ENCODE data around the gene SFXN5. TPM values are rescaled to one million over a fixed set of nuclear protein-coding genes. Genes with fewer than 3 reads are reported as not detected.

Gene SFXN5
- total and polyA plus RNA-seq, 2 donors: 9.2 to 11.8 TPM

DNA sequence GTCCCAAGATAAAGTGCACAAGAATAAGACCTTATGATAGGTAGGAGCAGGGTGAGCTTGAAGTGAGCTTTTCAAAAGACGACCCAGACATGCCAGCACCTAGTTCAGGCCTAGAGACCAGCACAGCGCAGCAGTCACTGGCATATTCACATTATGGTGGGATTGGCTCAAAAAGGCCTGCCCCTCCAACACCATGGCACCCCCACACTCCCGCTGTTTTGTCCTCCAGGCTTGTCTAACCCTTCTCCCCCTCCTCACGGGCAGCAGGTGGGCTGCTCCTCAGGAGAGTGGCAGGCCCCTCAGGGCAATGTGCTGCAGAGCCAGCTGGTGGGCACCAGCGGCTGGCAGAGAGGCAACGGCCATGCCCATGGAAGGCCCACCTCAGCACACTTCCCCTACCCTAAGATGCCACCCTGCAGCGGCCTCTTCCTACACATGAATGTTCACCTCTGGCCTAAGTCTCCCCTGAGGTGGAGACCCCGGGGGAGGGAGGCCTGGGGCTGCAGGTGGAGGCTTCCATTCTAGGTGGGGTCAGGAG, 128.6 kb downstream of the SFXN5 start:
- 95% methylated on average over 8 of the region's 8 CpGs for WGBS
- Histone ChIP-seq H3K4me1 (ENCODE audit: insufficient read depth) (no peaks in the 10 kb centered on the region), H3K36me3 (ENCODE audit: insufficient read depth) (no peaks in the 10 kb centered on the region), H3K27ac (ENCODE audit: low read depth) (no peak overlapping the region), H3K4me3 (ENCODE audit: low read depth, low read length) (no peak overlapping the region)
- DNase-seq (ENCODE audit: extremely low spot score): no peak

DNA sequence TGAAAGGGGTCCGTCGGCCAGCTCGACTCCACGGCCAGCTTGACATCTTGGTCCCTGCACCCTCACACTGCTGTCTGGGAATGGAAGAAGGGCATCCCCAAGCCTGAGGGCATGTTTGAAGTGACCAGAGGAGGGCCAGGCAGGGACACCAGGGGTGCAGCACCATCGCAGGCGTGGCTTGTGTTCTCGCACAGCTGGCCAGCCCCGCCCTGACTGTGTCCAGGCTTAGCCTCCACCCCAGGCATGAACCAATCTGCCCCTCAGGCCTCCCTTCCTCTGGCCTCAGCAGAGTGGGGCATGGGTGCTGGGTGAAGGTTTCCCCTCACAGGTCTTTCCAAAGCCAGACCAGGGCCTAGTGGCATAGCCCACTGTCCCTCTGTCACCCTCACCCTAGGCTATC, 129.2 kb downstream of the SFXN5 start:
- 79% methylated on average over 8 of the region's 8 CpGs for WGBS
- no peaks in the 10 kb centered on the region for H3K4me1 ChIP-seq (ENCODE audit: insufficient read depth)
- H3K27ac ChIP-seq (ENCODE audit: low read depth): no peak overlapping the region
- DNase-seq (ENCODE audit: extremely low spot score): no peak
- H3K36me3 ChIP-seq (ENCODE audit: insufficient read depth): no peaks in the 10 kb centered on the region
- H3K4me3 ChIP-seq (ENCODE audit: low read depth, low read length): no peak overlapping the region

DNA sequence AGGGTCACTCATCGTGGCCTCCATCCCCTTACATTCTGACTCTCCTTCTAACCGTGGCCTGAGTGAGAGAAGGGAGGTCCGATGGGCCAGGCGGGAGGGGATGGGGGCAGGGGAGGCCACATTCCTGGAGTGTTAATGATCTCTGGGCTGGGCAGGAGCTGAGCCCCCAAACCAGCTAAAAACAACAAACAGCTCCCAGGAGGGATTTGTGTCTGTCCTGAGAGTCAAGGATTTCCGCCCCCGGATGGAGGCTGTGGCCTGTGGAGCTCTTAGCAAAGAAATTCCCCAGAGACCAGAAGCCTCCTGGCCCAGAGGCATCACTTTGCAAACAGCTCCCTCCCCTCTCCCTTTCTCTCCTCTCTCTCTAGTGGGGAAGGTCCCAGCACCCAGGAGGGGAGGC, 130.7 kb downstream of the SFXN5 start:
- 71% methylated on average over 6 of the region's 6 CpGs for WGBS

DNA sequence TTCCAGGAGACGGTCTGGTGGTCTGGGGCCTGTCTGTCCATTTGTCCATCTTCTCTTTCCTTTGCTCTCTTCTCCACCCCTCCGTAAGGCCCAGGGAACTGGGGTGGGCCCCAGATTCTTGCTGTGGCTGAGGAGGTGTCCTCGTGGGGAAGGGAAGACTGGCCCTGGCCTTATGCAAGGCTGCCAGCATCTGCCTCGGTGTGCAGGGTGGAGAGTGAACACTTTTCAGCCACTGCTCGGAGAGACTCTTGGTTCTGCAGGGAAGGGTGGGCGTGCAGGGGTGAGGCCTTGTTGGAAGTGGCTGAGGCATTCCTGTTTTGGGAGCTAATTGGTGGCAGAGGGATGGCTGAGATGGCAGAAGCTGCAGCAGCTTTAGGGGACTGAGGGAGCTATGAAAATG, 131.2 kb downstream of the SFXN5 start:
- no peak overlapping the region for H3K27ac ChIP-seq (ENCODE audit: low read depth)
- no peaks in the 10 kb centered on the region for H3K36me3 ChIP-seq (ENCODE audit: insufficient read depth)
- no peaks in the 10 kb centered on the region for H3K4me1 ChIP-seq (ENCODE audit: insufficient read depth)
- no peak overlapping the region for H3K4me3 ChIP-seq (ENCODE audit: low read depth, low read length)
- 79% methylated on average over 6 of the region's 6 CpGs for WGBS
- DNase-seq (ENCODE audit: extremely low spot score): no peak

More for the DNA sequence above, 130.7 kb downstream of the SFXN5 start:
- H3K36me3 ChIP-seq (ENCODE audit: insufficient read depth): no peaks in the 10 kb centered on the region
- H3K4me3 ChIP-seq (ENCODE audit: low read depth, low read length): no peak overlapping the region
- no peak overlapping the region for H3K27ac ChIP-seq (ENCODE audit: low read depth)
- H3K4me1 ChIP-seq (ENCODE audit: insufficient read depth): no peaks in the 10 kb centered on the region
- DNase-seq (ENCODE audit: extremely low spot score): no peak

DNA sequence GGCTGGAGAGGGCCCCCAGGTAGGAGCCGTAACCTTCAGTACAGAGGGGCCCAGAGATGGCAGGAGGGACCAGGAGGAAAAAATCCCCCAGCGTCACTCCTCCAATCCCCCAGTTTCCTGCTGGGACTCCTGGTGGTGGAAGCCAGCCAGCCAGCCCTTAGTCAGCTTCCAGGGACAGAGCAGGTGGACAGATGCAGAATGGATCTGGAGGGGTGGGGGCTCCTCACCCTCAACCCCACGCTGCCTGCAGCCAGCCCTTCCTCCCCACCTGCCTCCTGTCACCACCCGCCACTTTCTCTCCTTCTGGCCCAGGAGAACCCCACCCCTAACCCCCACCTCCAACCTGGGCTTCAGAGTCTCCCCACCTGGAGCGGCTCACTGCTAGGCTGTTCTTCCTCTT, 133.1 kb downstream of the SFXN5 start:
- Histone ChIP-seq H3K4me1 (ENCODE audit: insufficient read depth) (no peaks in the 10 kb centered on the region), H3K36me3 (ENCODE audit: insufficient read depth) (no peaks in the 10 kb centered on the region), H3K4me3 (ENCODE audit: low read depth, low read length) (no peak overlapping the region), H3K27ac (ENCODE audit: low read depth) (no peak overlapping the region)
- DNase-seq (ENCODE audit: extremely low spot score): no peak
- 87% methylated on average over 5 of the region's 5 CpGs for WGBS

DNA sequence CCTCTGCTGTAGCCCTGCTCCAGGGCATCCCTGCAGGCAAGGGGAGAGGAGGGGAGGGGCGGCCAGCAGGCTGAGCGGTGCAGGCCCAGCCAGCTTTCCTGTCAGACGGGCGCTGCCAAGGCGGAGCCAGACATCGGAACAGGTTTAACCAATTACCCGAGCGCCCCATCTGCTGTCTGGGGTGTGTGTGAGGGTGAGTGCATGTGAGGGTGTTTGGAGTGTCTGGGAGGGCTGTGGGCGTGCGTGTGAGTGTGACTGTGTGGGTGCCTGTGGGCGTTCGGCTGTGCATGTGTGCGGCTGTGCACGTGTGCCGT, 134.2 kb downstream of the SFXN5 start:
- no peaks in the 10 kb centered on the region for H3K36me3 ChIP-seq (ENCODE audit: insufficient read depth)
- no peak overlapping the region for H3K4me3 ChIP-seq (ENCODE audit: low read depth, low read length)
- no peak overlapping the region for H3K27ac ChIP-seq (ENCODE audit: low read depth)
- H3K4me1 ChIP-seq (ENCODE audit: insufficient read depth): no peaks in the 10 kb centered on the region
- WGBS: 70% methylated on average over 15 of the region's 15 CpGs
- no peak for DNase-seq (ENCODE audit: extremely low spot score)

DNA sequence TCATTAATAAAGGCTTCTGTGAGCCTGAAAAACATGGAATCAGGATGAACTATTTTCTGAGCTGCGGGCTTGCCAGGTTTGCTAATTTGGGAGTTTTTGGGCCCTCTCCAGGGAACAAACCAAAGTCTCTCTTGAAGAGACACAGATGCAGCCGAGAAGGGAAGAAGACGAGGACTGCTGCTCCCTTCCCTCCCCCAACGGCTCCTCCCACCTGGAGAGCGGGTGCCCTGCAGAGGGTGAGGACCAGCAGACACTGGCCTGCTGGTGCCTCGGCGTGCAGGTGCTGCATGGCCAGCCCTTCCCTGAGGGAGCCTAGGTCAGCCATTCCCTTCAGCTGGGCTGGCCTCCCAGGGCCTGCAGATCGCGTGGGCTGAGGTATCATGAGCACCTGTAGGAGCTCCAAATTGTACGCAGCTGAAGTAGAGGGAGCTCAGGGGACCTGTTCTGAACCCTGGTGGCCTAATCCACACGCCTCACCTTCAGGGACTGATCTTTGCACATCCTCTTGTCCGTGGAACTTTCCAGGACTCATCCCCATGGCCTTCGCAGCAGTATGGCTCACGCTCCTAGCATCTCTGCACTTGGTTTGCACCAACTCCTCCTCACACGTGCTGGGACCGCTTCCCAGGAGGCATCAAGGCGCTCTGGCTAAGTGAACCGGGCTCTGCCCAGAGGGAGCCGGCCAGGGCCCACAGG, 134.7 kb downstream of the SFXN5 start:
- no peaks in the 10 kb centered on the region for H3K4me1 ChIP-seq (ENCODE audit: insufficient read depth)
- no peak overlapping the region for H3K4me3 ChIP-seq (ENCODE audit: low read depth, low read length)
- DNase-seq (ENCODE audit: extremely low spot score): no peak
- WGBS: 56% methylated on average over 19 of the region's 19 CpGs
- H3K36me3 ChIP-seq (ENCODE audit: insufficient read depth): no peaks in the 10 kb centered on the region
- no peak overlapping the region for H3K27ac ChIP-seq (ENCODE audit: low read depth)

DNA sequence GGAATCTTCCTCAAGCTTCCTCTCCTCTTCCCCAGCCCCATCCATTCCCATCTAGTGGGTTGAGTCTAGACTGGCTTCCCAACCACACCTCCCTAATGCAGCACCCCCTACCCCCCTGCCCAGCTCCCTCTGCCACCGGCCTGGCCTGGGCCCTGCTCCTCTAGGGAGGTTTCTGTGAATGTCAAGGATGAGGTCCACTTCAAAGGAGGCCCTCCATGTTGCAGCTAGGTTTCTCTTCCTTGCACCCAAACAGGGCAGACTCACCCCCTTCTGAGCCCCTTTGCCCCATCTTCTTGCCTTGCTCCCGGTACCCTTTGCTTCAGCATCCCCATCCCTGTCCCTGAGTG, 135.9 kb downstream of the SFXN5 start:
- no peaks in the 10 kb centered on the region for H3K4me1 ChIP-seq (ENCODE audit: insufficient read depth)
- 83% methylated on average over 2 of the region's 2 CpGs for WGBS
- DNase-seq (ENCODE audit: extremely low spot score): no peak

DNA sequence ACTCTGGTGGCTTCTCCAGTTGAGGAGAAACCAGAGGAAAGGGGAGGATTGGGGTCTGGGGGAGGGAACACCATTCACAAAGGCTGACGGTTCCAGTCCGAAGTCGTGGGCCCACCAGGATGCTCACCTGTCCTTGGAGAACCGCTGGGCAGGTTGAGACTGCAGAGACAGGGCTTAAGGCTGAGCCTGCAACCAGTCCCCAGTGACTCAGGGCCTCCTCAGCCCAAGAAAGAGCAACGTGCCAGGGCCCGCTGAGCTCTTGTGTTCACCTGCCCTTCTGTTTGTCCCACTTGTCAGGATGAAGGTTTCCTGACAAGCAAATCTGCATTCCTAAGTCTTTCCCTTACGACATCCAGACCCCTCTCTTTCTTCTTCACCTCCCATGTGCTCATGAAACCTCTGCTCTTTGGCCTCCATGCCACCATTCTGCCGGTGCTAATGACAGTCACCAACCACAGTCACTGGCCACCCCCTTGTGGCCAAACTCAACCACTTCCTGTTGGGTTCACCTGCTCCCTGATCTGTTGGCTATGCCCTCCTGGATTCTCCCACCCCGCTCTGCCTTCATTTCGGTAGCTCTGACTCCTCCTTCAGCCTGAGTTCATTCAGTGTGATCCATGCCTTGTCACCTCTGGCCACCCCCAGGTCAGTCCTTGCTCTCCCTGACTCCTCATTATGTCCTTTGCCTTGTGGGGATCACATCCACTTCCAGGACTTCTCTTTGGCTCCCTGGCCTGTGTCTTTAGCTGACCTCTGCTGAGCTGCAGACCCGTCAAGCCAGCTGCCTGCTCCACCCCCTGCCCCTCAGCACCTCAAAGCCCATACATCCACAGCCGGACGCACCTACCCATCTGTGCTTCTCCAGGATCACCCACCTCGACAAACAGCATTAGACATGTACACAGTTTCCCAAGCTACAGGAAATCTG, 136.6 kb downstream of the SFXN5 start:
- WGBS: 78% methylated on average over 14 of the region's 14 CpGs
- Histone ChIP-seq H3K4me1 (ENCODE audit: insufficient read depth) (no peaks in the 10 kb centered on the region), H3K36me3 (ENCODE audit: insufficient read depth) (no peaks in the 10 kb centered on the region), H3K4me3 (ENCODE audit: low read depth, low read length) (no peak overlapping the region), H3K27ac (ENCODE audit: low read depth) (no peak overlapping the region)
- DNase-seq (ENCODE audit: extremely low spot score): no peak

More for the DNA sequence above, 135.9 kb downstream of the SFXN5 start:
- Histone ChIP-seq H3K36me3 (ENCODE audit: insufficient read depth) (no peaks in the 10 kb centered on the region), H3K27ac (ENCODE audit: low read depth) (no peak overlapping the region), H3K4me3 (ENCODE audit: low read depth, low read length) (no peak overlapping the region)

DNA sequence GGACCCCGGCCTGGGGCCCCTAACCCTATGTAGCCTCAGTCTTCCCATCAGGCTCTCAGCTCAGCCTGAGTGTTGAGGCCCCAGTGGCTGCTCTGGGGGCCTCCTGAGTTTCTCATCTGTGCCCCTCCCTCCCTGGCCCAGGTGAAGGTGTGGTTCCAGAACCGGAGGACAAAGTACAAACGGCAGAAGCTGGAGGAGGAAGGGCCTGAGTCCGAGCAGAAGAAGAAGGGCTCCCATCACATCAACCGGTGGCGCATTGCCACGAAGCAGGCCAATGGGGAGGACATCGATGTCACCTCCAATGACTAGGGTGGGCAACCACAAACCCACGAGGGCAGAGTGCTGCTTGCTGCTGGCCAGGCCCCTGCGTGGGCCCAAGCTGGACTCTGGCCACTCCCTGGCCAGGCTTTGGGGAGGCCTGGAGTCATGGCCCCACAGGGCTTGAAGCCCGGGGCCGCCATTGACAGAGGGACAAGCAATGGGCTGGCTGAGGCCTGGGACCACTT, 137.8 kb downstream of the SFXN5 start:
- Histone ChIP-seq H3K4me1 (ENCODE audit: insufficient read depth) (no peaks in the 10 kb centered on the region), H3K4me3 (ENCODE audit: low read depth, low read length) (no peak overlapping the region), H3K36me3 (ENCODE audit: insufficient read depth) (no peaks in the 10 kb centered on the region), H3K27ac (ENCODE audit: low read depth) (no peak overlapping the region)
- no peak for DNase-seq (ENCODE audit: extremely low spot score)
- WGBS: 92% methylated on average over 12 of the region's 12 CpGs

DNA sequence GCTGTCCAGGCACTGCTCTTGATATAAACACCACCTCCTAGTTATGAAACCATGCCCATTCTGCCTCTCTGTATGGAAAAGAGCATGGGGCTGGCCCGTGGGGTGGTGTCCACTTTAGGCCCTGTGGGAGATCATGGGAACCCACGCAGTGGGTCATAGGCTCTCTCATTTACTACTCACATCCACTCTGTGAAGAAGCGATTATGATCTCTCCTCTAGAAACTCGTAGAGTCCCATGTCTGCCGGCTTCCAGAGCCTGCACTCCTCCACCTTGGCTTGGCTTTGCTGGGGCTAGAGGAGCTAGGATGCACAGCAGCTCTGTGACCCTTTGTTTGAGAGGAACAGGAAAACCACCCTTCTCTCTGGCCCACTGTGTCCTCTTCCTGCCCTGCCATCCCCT, 138.3 kb downstream of the SFXN5 start:
- DNase-seq (ENCODE audit: extremely low spot score): no peak
- Histone ChIP-seq H3K36me3 (ENCODE audit: insufficient read depth) (no peaks in the 10 kb centered on the region), H3K4me3 (ENCODE audit: low read depth, low read length) (no peak overlapping the region), H3K4me1 (ENCODE audit: insufficient read depth) (no peaks in the 10 kb centered on the region), H3K27ac (ENCODE audit: low read depth) (no peak overlapping the region)
- 87% methylated on average over 5 of the region's 5 CpGs for WGBS

DNA sequence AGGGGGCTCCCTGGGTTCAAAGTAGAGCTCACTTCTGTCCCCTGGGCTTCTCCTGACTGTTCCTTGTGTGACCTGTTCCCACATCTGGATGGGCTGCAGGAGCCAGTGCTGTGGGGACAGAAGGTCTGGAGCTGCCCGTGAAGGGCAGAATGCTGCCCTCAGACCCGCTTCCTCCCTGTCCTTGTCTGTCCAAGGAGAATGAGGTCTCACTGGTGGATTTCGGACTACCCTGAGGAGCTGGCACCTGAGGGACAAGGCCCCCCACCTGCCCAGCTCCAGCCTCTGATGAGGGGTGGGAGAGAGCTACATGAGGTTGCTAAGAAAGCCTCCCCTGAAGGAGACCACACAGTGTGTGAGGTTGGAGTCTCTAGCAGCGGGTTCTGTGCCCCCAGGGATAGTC, 138.7 kb downstream of the SFXN5 start:
- WGBS: 94% methylated on average over 4 of the region's 4 CpGs

DNA sequence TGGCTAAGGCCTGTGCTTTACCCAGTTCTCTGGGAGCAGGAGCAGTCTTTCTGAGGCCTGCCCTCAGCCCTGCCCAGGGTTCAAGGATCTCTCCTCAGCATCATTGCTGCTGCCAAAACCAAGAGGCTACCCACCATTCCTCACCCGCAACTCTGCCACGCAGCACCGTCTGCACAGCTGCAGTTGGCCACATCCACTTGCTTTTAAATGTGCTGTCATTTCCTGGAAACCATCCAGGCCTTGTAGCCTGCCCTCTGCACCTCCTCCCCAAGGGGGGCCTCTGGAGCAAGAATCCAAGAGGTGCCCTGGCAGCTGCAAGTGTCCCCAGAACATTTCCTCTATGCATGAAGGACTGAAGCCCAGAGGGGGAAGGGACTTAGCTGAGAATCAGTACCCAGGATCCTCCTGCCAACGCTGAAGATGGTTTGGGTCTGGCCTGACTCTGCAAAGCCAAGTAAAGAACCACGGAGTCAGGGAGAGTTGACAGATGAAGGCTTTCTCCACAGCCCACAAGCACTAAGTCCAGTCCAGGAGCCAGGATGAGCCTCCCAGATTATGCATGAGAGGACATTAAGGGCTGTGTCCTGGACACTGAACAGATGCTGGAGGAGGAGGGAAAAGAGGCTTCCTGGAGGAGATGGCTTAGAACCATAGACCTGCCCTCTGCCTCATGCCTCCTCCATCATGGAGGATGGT, 139.3 kb downstream of the SFXN5 start:
- no peak overlapping the region for H3K4me3 ChIP-seq (ENCODE audit: low read depth, low read length)
- no peaks in the 10 kb centered on the region for H3K36me3 ChIP-seq (ENCODE audit: insufficient read depth)
- no peak overlapping the region for H3K27ac ChIP-seq (ENCODE audit: low read depth)
- WGBS: 37% methylated on average over 5 of the region's 5 CpGs
- no peaks in the 10 kb centered on the region for H3K4me1 ChIP-seq (ENCODE audit: insufficient read depth)
- no peak for DNase-seq (ENCODE audit: extremely low spot score)

More for the DNA sequence above, 138.7 kb downstream of the SFXN5 start:
- DNase-seq (ENCODE audit: extremely low spot score): no peak
- no peak overlapping the region for H3K27ac ChIP-seq (ENCODE audit: low read depth)
- no peak overlapping the region for H3K4me3 ChIP-seq (ENCODE audit: low read depth, low read length)
- H3K4me1 ChIP-seq (ENCODE audit: insufficient read depth): no peaks in the 10 kb centered on the region
- H3K36me3 ChIP-seq (ENCODE audit: insufficient read depth): no peaks in the 10 kb centered on the region
